HEK293 (cell line): Measurements from ENCODE around the gene CCDC158.

Source experiments
- CTCF ChIA-PET: fragments of 350-600 bp; formaldehyde crosslinking; extraction: SDS; loops from one replicate; lab custom pipeline; 2021; ENCODE audit warnings: antibody characterized with exemption; lab: Yijun Ruan, JAX
- POLR2A ChIA-PET: fragments of 300-600 bp; formaldehyde crosslinking; extraction: SDS; loops from one replicate; lab custom pipeline; 2020; ENCODE audit warnings: antibody characterized with exemption, inconsistent platforms; lab: Yijun Ruan, JAX
- H3K27ac ChIP-seq: fragments of 200-500 bp; sonication (Bioruptor generic); 2 replicates; pipeline ENCODE4 v1.5.1; 2014; ENCODE audit warnings: low read depth, low read length, control low read depth, inconsistent platforms; ENCODE audit errors: extremely low read depth
- H3K36me3 ChIP-seq, 2 experiments: fragments of 200-500 bp in 1 of 2; sonication (Bioruptor generic) in 1 of 2; 1 replicate in 1 of 2; 2 replicates in 1 of 2; pipeline ENCODE4 v1.5.1; 2014 to 2017; ENCODE audit warnings: inconsistent platforms in 2 of 2, low read length in 2 of 2; ENCODE audit not compliant: control insufficient read depth in 2 of 2, insufficient read depth in 1 of 2
- H3K4me1 ChIP-seq: fragments of 200-500 bp; sonication (Bioruptor generic); 2 replicates; pipeline ENCODE4 v1.5.1; 2014; ENCODE audit warnings: mild to moderate bottlenecking, low read length, inconsistent platforms; ENCODE audit not compliant: control insufficient read depth, insufficient read depth
- H3K4me3 ChIP-seq: 2 replicates; pipeline ENCODE4 v1.5.1; 2011; ENCODE audit warnings: low read depth, mild to moderate bottlenecking, control low read depth, low read length, moderate library complexity
- H3K9me3 ChIP-seq: fragments of 200-500 bp; sonication (Bioruptor generic); 2 replicates; pipeline ENCODE4 v1.5.1; 2014; ENCODE audit warnings: low read depth, low read length, inconsistent platforms; ENCODE audit not compliant: control insufficient read depth, insufficient read depth
- HOXA7 ChIP-seq: sonication (generic); formaldehyde crosslinking; IDR thresholded peaks from 2 replicates; pipeline ENCODE4 v1.8.1; 2022; ENCODE audit warnings: missing genetic modification reagents, borderline replicate concordance
- HOXC10 ChIP-seq: sonication (generic); formaldehyde crosslinking; IDR thresholded peaks from 2 replicates; pipeline ENCODE4 v1.8.1; 2023; ENCODE audit warnings: mild to moderate bottlenecking, missing genetic modification reagents
- MEIS1 ChIP-seq: sonication (generic); formaldehyde crosslinking; IDR thresholded peaks from 2 replicates; pipeline ENCODE4 v1.8.1; 2022; ENCODE audit warnings: missing genetic modification reagents, mild to moderate bottlenecking, borderline replicate concordance
- YY1 ChIP-seq: fragments of 450-650 bp; formaldehyde crosslinking; IDR thresholded peaks from 2 replicates; pipeline ENCODE4 v1.5.1; 2018; ENCODE audit warnings: missing biosample characterization, missing genetic modification characterization
- ZBTB7A ChIP-seq: fragments of 450-650 bp; formaldehyde crosslinking; IDR thresholded peaks from 2 replicates; pipeline ENCODE4 v1.5.1; 2016; ENCODE audit warnings: low read depth, missing biosample characterization, missing genetic modification characterization
- ZFP41 ChIP-seq: fragments of 450-650 bp; formaldehyde crosslinking; IDR thresholded peaks from 2 replicates; pipeline ENCODE4 v1.5.1; 2016; ENCODE audit warnings: missing biosample characterization, missing genetic modification characterization, borderline replicate concordance
- ZNF184 ChIP-seq: fragments of 450-650 bp; IDR thresholded peaks from 2 replicates; pipeline ENCODE4 v1.5.1; 2018; ENCODE audit warnings: missing biosample characterization, mild to moderate bottlenecking, missing genetic modification characterization
- ZNF2 ChIP-seq: fragments of 450-650 bp; formaldehyde crosslinking; IDR thresholded peaks from 2 replicates; pipeline ENCODE4 v1.5.1; 2016; ENCODE audit warnings: missing biosample characterization, missing genetic modification characterization
- ZNF274 ChIP-seq, 2 experiments: fragments of 200-500 bp in 1 of 2; fragments of 450-650 bp in 1 of 2; sonication (Bioruptor generic) in 1 of 2; formaldehyde crosslinking in 1 of 2; IDR thresholded peaks; 2 replicates each; pipeline versions ENCODE4 v1.5.1 to v1.6.1; 2014 to 2016; ENCODE audit warnings: borderline replicate concordance in 1 of 2, inconsistent platforms in 1 of 2, low read length in 1 of 2, missing biosample characterization in 1 of 2, missing genetic modification characterization in 1 of 2
- ZNF335 ChIP-seq: fragments of 450-650 bp; formaldehyde crosslinking; conservative IDR thresholded peaks from 2 replicates; pipeline ENCODE4 v1.5.1; 2016; ENCODE audit warnings: missing biosample characterization, missing genetic modification characterization
- ZNF394 ChIP-seq: fragments of 450-650 bp; formaldehyde crosslinking; IDR thresholded peaks from 2 replicates; pipeline ENCODE4 v1.5.1; 2016; ENCODE audit warnings: missing biosample characterization, missing genetic modification characterization, mild to moderate bottlenecking, moderate library complexity, borderline replicate concordance
- ZNF423 ChIP-seq: fragments of 450-650 bp; formaldehyde crosslinking; IDR thresholded peaks from 2 replicates; pipeline ENCODE4 v1.5.1; 2016; ENCODE audit warnings: missing biosample characterization, missing genetic modification characterization
- ZNF510 ChIP-seq: fragments of 450-650 bp; formaldehyde crosslinking; IDR thresholded peaks from 2 replicates; pipeline ENCODE4 v1.5.1; 2018; ENCODE audit warnings: mild to moderate bottlenecking, missing genetic modification characterization, missing biosample characterization; ENCODE audit not compliant: insufficient replicate concordance
- ZNF530 ChIP-seq: fragments of 450-650 bp; formaldehyde crosslinking; IDR thresholded peaks from 2 replicates; pipeline ENCODE4 v1.5.1; 2016; ENCODE audit warnings: low read depth, missing biosample characterization, missing genetic modification characterization
- ZNF571 ChIP-seq: fragments of 450-650 bp; formaldehyde crosslinking; IDR thresholded peaks from 2 replicates; pipeline ENCODE4 v1.5.0; 2017; ENCODE audit warnings: missing biosample characterization, missing genetic modification characterization
- ZNF596 ChIP-seq: fragments of 450-650 bp; IDR thresholded peaks from 2 replicates; pipeline ENCODE4 v1.5.0; 2018; ENCODE audit warnings: missing biosample characterization, mild to moderate bottlenecking, missing genetic modification characterization, moderate library complexity
- ZNF654 ChIP-seq: fragments of 450-650 bp; formaldehyde crosslinking; IDR thresholded peaks from 2 replicates; pipeline ENCODE4 v1.5.1; 2016; ENCODE audit warnings: low read depth, missing biosample characterization, missing genetic modification characterization
- ZSCAN16 ChIP-seq: fragments of 450-650 bp; formaldehyde crosslinking; IDR thresholded peaks from 2 replicates; pipeline ENCODE4 v1.5.1; 2016; ENCODE audit warnings: missing biosample characterization, missing genetic modification characterization
- TF ChIP-seq, protein P1 (sequence below): fragments of 450-650 bp; formaldehyde crosslinking; IDR thresholded peaks from 2 replicates; pipeline ENCODE4 v1.5.1; 2016; ENCODE audit warnings: missing biosample characterization, missing genetic modification characterization
- TF ChIP-seq, protein P2 (sequence below): fragments of 450-650 bp; formaldehyde crosslinking; IDR thresholded peaks from 2 replicates; pipeline ENCODE4 v1.5.1; 2016; ENCODE audit warnings: missing biosample characterization, missing genetic modification characterization
- TF ChIP-seq, protein P3 (sequence below): fragments of 450-650 bp; formaldehyde crosslinking; IDR thresholded peaks from 2 replicates; pipeline ENCODE4 v1.5.1; 2016; ENCODE audit warnings: missing biosample characterization, missing genetic modification characterization
- TF ChIP-seq, protein P4 (sequence below): fragments of 450-650 bp; formaldehyde crosslinking; IDR thresholded peaks from 2 replicates; pipeline ENCODE4 v1.5.1; 2016; ENCODE audit warnings: missing biosample characterization, missing genetic modification characterization
- TF ChIP-seq, protein P5 (sequence below): fragments of 450-650 bp; formaldehyde crosslinking; IDR thresholded peaks from 2 replicates; pipeline ENCODE4 v1.5.1; 2016; ENCODE audit warnings: missing biosample characterization, missing genetic modification characterization
- TF ChIP-seq, protein P6 (sequence below): fragments of 450-650 bp; formaldehyde crosslinking; IDR thresholded peaks from 2 replicates; pipeline ENCODE4 v1.5.1; 2016; ENCODE audit warnings: missing biosample characterization, missing genetic modification characterization
- TF ChIP-seq, protein P7 (sequence below): fragments of 450-650 bp; formaldehyde crosslinking; IDR thresholded peaks from 2 replicates; pipeline ENCODE4 v1.5.1; 2016; ENCODE audit warnings: missing biosample characterization, missing genetic modification characterization

CCDC158 gene

DNA sequence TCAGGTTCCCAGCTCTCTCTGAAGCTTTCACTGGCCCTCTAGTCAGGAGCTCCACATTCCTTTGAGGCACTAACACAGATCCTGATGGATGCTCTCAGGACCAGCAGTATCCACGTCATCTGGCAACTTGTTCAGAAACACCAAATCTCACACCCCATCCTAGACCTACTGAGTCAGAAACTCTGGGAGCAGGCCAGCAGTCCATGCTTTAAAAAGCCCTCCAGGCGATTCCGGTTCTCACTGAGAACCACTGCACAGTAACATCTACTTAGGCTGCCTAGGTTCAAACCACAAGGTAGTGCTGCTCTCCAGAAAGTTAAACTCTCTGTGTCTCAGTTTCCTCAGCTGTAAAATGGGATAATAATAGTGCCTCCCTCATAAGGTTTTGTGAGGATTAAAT, 55.3 kb downstream of the CCDC158 start:
- CTCF ChIA-PET: interaction anchor here (0.9 kb wide), 1 partner anchor 12 kb away, joined by 3 read pairs; no protein-coding TSS in a partner anchor
- POLR2A ChIA-PET: no interaction called here

DNA sequence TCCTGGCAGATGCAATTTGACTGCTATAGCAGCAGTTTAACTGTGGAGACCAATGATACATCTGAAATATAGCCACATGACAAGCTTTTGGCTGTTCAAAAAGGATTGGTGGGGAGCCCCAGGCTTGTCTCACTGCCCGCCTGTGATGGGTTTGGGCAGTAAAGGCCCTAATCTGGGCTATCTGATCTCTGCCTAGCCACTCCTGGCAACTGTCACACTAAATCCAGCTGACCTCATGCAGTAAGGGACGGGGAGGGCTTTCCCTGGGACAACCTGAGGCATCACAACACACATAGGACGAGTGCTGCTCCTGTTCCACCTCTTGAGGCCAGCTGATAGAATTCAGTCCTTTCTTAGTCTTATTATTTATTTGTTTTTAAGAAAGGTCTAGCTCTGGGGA, 56.2 kb downstream of the CCDC158 start:
- H3K4me1 ChIP-seq: no peaks in the 10 kb centered on the region
- ChIA-PET CTCF (interaction anchor here (0.9 kb wide), 1 partner anchor 13 kb away, joined by 3 read pairs; no protein-coding TSS in a partner anchor), POLR2A (no interaction called here)
- TF ChIP-seq, protein P1, sequence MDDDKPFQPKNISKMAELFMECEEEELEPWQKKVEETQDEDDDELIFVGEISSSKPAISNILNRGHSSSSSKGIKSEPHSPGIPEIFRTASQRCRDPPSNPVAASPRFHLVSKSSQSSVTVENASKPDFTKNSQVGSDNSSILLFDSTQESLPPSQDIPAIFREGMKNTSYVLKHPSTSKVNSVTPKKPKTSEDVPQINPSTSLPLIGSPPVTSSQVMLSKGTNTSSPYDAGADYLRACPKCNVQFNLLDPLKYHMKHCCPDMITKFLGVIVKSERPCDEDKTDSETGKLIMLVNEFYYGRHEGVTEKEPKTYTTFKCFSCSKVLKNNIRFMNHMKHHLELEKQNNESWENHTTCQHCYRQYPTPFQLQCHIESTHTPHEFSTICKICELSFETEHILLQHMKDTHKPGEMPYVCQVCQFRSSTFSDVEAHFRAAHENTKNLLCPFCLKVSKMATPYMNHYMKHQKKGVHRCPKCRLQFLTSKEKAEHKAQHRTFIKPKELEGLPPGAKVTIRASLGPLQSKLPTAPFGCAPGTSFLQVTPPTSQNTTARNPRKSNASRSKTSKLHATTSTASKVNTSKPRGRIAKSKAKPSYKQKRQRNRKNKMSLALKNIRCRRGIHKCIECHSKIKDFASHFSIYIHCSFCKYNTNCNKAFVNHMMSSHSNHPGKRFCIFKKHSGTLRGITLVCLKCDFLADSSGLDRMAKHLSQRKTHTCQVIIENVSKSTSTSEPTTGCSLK (tag by site-specific recombination): no peak
- TF ChIP-seq ZNF596 (tag by site-specific recombination) (no peak), ZNF274 (IDR thresholded peaks at IDR 0.05; ENCODE audit: low read length) (no peak), ZNF274 (tag by site-specific recombination; IDR thresholded peaks at IDR 0.05; ENCODE audit: borderline replicate concordance) (no peak), ZNF530 (tag by site-specific recombination) (no peak), HOXA7 (CRISPR knock-in tag) (no peak), ZFP41 (tag by site-specific recombination) (no peak)
- TF ChIP-seq, protein P2, sequence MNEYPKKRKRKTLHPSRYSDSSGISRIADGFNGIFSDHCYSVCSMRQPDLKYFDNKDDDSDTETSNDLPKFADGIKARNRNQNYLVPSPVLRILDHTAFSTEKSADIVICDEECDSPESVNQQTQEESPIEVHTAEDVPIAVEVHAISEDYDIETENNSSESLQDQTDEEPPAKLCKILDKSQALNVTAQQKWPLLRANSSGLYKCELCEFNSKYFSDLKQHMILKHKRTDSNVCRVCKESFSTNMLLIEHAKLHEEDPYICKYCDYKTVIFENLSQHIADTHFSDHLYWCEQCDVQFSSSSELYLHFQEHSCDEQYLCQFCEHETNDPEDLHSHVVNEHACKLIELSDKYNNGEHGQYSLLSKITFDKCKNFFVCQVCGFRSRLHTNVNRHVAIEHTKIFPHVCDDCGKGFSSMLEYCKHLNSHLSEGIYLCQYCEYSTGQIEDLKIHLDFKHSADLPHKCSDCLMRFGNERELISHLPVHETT (tag by site-specific recombination): no peak
- TF ChIP-seq, protein P3, sequence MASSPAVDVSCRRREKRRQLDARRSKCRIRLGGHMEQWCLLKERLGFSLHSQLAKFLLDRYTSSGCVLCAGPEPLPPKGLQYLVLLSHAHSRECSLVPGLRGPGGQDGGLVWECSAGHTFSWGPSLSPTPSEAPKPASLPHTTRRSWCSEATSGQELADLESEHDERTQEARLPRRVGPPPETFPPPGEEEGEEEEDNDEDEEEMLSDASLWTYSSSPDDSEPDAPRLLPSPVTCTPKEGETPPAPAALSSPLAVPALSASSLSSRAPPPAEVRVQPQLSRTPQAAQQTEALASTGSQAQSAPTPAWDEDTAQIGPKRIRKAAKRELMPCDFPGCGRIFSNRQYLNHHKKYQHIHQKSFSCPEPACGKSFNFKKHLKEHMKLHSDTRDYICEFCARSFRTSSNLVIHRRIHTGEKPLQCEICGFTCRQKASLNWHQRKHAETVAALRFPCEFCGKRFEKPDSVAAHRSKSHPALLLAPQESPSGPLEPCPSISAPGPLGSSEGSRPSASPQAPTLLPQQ (tag by site-specific recombination): no peak
- TF ChIP-seq, protein P4, sequence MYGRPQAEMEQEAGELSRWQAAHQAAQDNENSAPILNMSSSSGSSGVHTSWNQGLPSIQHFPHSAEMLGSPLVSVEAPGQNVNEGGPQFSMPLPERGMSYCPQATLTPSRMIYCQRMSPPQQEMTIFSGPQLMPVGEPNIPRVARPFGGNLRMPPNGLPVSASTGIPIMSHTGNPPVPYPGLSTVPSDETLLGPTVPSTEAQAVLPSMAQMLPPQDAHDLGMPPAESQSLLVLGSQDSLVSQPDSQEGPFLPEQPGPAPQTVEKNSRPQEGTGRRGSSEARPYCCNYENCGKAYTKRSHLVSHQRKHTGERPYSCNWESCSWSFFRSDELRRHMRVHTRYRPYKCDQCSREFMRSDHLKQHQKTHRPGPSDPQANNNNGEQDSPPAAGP (tag by site-specific recombination): no peak

More for the DNA sequence above, 55.3 kb downstream of the CCDC158 start:
- no peak for TF ChIP-seq YY1
- no peak for TF ChIP-seq MEIS1 (CRISPR knock-in tag)
- TF ChIP-seq HOXC10 (CRISPR knock-in tag): no peak
- no peak for TF ChIP-seq ZNF335 (tag by site-specific recombination)
- no peak for TF ChIP-seq ZSCAN16 (tag by site-specific recombination)
- TF ChIP-seq, protein P5, sequence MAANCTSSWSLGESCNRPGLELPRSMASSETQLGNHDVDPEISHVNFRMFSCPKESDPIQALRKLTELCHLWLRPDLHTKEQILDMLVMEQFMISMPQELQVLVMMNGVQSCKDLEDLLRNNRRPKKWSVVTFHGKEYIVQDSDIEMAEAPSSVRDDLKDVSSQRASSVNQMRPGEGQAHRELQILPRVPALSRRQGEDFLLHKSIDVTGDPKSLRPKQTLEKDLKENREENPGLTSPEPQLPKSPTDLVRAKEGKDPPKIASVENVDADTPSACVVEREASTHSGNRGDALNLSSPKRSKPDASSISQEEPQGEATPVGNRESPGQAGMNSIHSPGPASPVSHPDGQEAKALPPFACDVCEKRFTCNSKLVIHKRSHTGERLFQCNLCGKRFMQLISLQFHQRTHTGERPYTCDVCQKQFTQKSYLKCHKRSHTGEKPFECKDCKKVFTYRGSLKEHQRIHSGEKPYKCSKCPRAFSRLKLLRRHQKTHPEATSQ (tag by site-specific recombination): no peak
- TF ChIP-seq ZNF571 (tag by site-specific recombination): no peak
- TF ChIP-seq, protein P6, sequence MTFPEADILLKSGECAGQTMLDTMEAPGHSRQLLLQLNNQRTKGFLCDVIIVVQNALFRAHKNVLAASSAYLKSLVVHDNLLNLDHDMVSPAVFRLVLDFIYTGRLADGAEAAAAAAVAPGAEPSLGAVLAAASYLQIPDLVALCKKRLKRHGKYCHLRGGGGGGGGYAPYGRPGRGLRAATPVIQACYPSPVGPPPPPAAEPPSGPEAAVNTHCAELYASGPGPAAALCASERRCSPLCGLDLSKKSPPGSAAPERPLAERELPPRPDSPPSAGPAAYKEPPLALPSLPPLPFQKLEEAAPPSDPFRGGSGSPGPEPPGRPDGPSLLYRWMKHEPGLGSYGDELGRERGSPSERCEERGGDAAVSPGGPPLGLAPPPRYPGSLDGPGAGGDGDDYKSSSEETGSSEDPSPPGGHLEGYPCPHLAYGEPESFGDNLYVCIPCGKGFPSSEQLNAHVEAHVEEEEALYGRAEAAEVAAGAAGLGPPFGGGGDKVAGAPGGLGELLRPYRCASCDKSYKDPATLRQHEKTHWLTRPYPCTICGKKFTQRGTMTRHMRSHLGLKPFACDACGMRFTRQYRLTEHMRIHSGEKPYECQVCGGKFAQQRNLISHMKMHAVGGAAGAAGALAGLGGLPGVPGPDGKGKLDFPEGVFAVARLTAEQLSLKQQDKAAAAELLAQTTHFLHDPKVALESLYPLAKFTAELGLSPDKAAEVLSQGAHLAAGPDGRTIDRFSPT: no peak
- no peak for TF ChIP-seq ZNF2 (tag by site-specific recombination)
- TF ChIP-seq ZBTB7A (tag by site-specific recombination): no peak
- TF ChIP-seq, protein P7, sequence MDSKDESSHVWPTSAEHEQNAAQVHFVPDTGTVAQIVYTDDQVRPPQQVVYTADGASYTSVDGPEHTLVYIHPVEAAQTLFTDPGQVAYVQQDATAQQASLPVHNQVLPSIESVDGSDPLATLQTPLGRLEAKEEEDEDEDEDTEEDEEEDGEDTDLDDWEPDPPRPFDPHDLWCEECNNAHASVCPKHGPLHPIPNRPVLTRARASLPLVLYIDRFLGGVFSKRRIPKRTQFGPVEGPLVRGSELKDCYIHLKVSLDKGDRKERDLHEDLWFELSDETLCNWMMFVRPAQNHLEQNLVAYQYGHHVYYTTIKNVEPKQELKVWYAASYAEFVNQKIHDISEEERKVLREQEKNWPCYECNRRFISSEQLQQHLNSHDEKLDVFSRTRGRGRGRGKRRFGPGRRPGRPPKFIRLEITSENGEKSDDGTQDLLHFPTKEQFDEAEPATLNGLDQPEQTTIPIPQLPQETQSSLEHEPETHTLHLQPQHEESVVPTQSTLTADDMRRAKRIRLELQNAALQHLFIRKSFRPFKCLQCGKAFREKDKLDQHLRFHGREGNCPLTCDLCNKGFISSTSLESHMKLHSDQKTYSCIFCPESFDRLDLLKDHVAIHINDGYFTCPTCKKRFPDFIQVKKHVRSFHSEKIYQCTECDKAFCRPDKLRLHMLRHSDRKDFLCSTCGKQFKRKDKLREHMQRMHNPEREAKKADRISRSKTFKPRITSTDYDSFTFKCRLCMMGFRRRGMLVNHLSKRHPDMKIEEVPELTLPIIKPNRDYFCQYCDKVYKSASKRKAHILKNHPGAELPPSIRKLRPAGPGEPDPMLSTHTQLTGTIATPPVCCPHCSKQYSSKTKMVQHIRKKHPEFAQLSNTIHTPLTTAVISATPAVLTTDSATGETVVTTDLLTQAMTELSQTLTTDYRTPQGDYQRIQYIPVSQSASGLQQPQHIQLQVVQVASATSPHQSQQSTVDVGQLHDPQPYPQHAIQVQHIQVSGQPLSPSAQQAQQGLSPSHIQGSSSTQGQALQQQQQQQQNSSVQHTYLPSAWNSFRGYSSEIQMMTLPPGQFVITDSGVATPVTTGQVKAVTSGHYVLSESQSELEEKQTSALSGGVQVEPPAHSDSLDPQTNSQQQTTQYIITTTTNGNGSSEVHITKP (tag by site-specific recombination): no peak
- no peak for TF ChIP-seq ZNF394 (tag by site-specific recombination)
- no peak for TF ChIP-seq ZNF654 (tag by site-specific recombination)
- no peak for TF ChIP-seq ZNF510 (tag by site-specific recombination)
- no peak for TF ChIP-seq ZNF184
- TF ChIP-seq ZNF423 (tag by site-specific recombination): no peak
- Histone ChIP-seq H3K27ac (no peak overlapping the region), H3K4me1 (no peaks in the 10 kb centered on the region), H3K36me3 (no peaks in the 10 kb centered on the region), H3K9me3 (no peaks in the 10 kb centered on the region), H3K4me3 (no peak overlapping the region)

More for the DNA sequence above, 56.2 kb downstream of the CCDC158 start:
- Histone ChIP-seq H3K27ac (no peak overlapping the region), H3K9me3 (no peaks in the 10 kb centered on the region), H3K36me3 (no peaks in the 10 kb centered on the region), H3K4me3 (no peak overlapping the region)
